HG03196 (cell line): ENCODE measurements around the gene KRTAP10-4.
"Not testable (repeated sequence)": the region's sequence is repeated elsewhere in the genome, so short reads cannot be mapped to it uniquely, and the experiment has no call there.

Experiments
- ATAC-seq: cut with Tn5 transposase; IDR thresholded peaks from one replicate; pipeline ENCODE4 v1.9.1; 2021; ENCODE audit not compliant: unreplicated experiment

KRTAP10-4 gene

GRCh38 chr21:44533891-44534627 lies 39.5 kb upstream of the KRTAP10-4 start:
- no peak for ATAC-seq

GRCh38 chr21:44534688-44535087 lies 38.8 kb upstream of the KRTAP10-4 start:
- no peak for ATAC-seq

- no peak for ATAC-seq
Observed at GRCh38 chr21:44535963-44536362, 37.6 kb upstream of the KRTAP10-4 start.

- ATAC-seq = no peak
Observed at GRCh38 chr21:44537930-44538911, 35.3 kb upstream of the KRTAP10-4 start.

GRCh38 chr21:44539046-44539445 lies 34.5 kb upstream of the KRTAP10-4 start:
- ATAC-seq = no peak

- ATAC-seq = no peak
Observed at GRCh38 chr21:44539991-44540666, 33.4 kb upstream of the KRTAP10-4 start, which contains the start of gene KRTAP10-1. KRTAP10-1 (minus strand) TSS chr21:44540195; CDS start chr21:44540150, 45 bp downstream.

GRCh38 chr21:44540741-44541288 lies 32.7 kb upstream of the KRTAP10-4 start:
- no peak for ATAC-seq

- ATAC-seq = no peak
Observed at GRCh38 chr21:44542716-44543115, 30.8 kb upstream of the KRTAP10-4 start.

- ATAC-seq = no peak
Observed at GRCh38 chr21:44544566-44544965, 29.0 kb upstream of the KRTAP10-4 start.

- ATAC-seq = no peak
Observed at GRCh38 chr21:44547656-44548331, 25.7 kb upstream of the KRTAP10-4 start.

GRCh38 chr21:44548381-44548780 lies 25.1 kb upstream of the KRTAP10-4 start:
- ATAC-seq = no peak

GRCh38 chr21:44548922-44549321 lies 24.6 kb upstream of the KRTAP10-4 start:
- no peak for ATAC-seq

- no peak for ATAC-seq
Observed at GRCh38 chr21:44549525-44550211, 23.9 kb upstream of the KRTAP10-4 start.

GRCh38 chr21:44550285-44550684 lies 23.2 kb upstream of the KRTAP10-4 start:
- ATAC-seq = not testable (repeated sequence)

- no peak for ATAC-seq
Observed at GRCh38 chr21:44550807-44551206, 22.7 kb upstream of the KRTAP10-4 start.

GRCh38 chr21:44551340-44551961 lies 22.1 kb upstream of the KRTAP10-4 start, which contains the start of gene KRTAP10-2:
KRTAP10-2 (minus strand) TSS chr21:44551505; CDS start chr21:44551458, 47 bp downstream.
- no peak for ATAC-seq

GRCh38 chr21:44552136-44552535 lies 21.4 kb upstream of the KRTAP10-4 start:
- no peak for ATAC-seq

GRCh38 chr21:44552681-44553080 lies 20.8 kb upstream of the KRTAP10-4 start:
- ATAC-seq = no peak

GRCh38 chr21:44555200-44555875 lies 18.2 kb upstream of the KRTAP10-4 start:
- ATAC-seq = no peak
